Calu3 (cell line): ENCODE data around the gene COPG2. TPM values are rescaled to one million over a fixed set of nuclear protein-coding genes. Genes with fewer than 3 reads are reported as not detected.

Experiments used
- BruUV-seq: library from RNA; stranded (reverse); fragments of 400-500 nt; replicated peaks from 2 replicates; lab custom pipeline; 2021; lab: Mats Ljungman, UMichigan
- CTCF ChIA-PET: fragments of 300-600 bp; sonication (Branson Sonifier 250); formaldehyde crosslinking; loops from one replicate; lab custom pipeline; 2022; ENCODE audit warnings: antibody characterized with exemption; lab: Charles Lee
- DNase-seq: peaks from one replicate; pipeline ENCODE4 v3.0.0; 2022
- H3K27ac Mint-ChIP-seq: one replicate; pipeline ENCODE4 v1.8.0; 2022; ENCODE audit warnings: mixed read lengths; ENCODE audit not compliant: unreplicated experiment
- H3K27me3 Mint-ChIP-seq: one replicate; pipeline ENCODE4 v1.8.0; 2022; ENCODE audit warnings: mixed read lengths; ENCODE audit not compliant: unreplicated experiment
- H3K36me3 Mint-ChIP-seq: one replicate; pipeline ENCODE4 v1.8.0; 2022; ENCODE audit warnings: mild to moderate bottlenecking, moderate library complexity, mixed read lengths; ENCODE audit not compliant: insufficient read depth, unreplicated experiment
- H3K4me1 Mint-ChIP-seq: one replicate; pipeline ENCODE4 v1.8.0; 2022; ENCODE audit warnings: mild to moderate bottlenecking, low read depth, mixed read lengths; ENCODE audit not compliant: unreplicated experiment
- H3K4me3 Mint-ChIP-seq: one replicate; pipeline ENCODE4 v1.8.0; 2022; ENCODE audit warnings: mild to moderate bottlenecking, low read depth, moderate library complexity, mixed read lengths; ENCODE audit not compliant: unreplicated experiment
- H3K9me3 Mint-ChIP-seq: one replicate; pipeline ENCODE4 v1.8.0; 2022; ENCODE audit warnings: low read depth, mixed read lengths; ENCODE audit not compliant: unreplicated experiment
- CTCF ChIP-seq: fragments of 200-600 bp; IDR thresholded peaks from one replicate; pipeline ENCODE4 v1.8.0; 2022; ENCODE audit warnings: antibody characterized with exemption; ENCODE audit not compliant: unreplicated experiment
- intact Hi-C: fragments of 100-400 bp; cut with micrococcal nuclease; formaldehyde crosslinking; loops from one replicate; pipeline ENCODE4 v1.10.0; 2022; ENCODE audit not compliant: unreplicated experiment
- total RNA-seq: library from RNA; stranded (reverse); gene quantifications from 2 replicates; pipeline ENCODE4 v1.2.3, GENCODE V29; 2022

COPG2 gene
- total RNA-seq, 1 experiment from 2014 or later, result 18.2 TPM

- Mint-ChIP-seq H3K36me3 (no peaks in the 10 kb centered on the region), H3K27me3 (no peaks in the 10 kb centered on the region), H3K4me3 (no peak overlapping the region), H3K4me1 (no peaks in the 10 kb centered on the region), H3K9me3 (peaks cover 15% of the 10 kb centered on the region), H3K27ac (no peak overlapping the region)
- intact Hi-C loops, result no loop called here
- no TSS peak for BruUV-seq
- TF ChIP-seq CTCF, result no peak
- no peak for DNase-seq
- CTCF ChIA-PET, result no interaction called here
Observed at GRCh38 chr7:130641497-130641896, 27.1 kb downstream of the COPG2 start.

GRCh38 chr7:130641040-130641439 lies 27.5 kb downstream of the COPG2 start:
- H3K4me3 Mint-ChIP-seq, result no peak overlapping the region
- H3K36me3 Mint-ChIP-seq, result no peaks in the 10 kb centered on the region
- CTCF ChIA-PET, result no interaction called here
- intact Hi-C loops, result no loop called here
- H3K27me3 Mint-ChIP-seq, result no peaks in the 10 kb centered on the region
- no TSS peak for BruUV-seq
- no peak for TF ChIP-seq CTCF
- H3K27ac Mint-ChIP-seq, result no peak overlapping the region
- no peaks in the 10 kb centered on the region for H3K4me1 Mint-ChIP-seq
- H3K9me3 Mint-ChIP-seq, result peaks cover 17% of the 10 kb centered on the region
- no peak for DNase-seq

- H3K27me3 Mint-ChIP-seq, result no peaks in the 10 kb centered on the region
- H3K9me3 Mint-ChIP-seq, result peaks cover 21% of the 10 kb centered on the region
- no peak overlapping the region for H3K27ac Mint-ChIP-seq
- H3K36me3 Mint-ChIP-seq, result no peaks in the 10 kb centered on the region
- intact Hi-C loops, result no loop called here
- TF ChIP-seq CTCF, result no peak
- no TSS peak for BruUV-seq
- CTCF ChIA-PET, result no interaction called here
- no peaks in the 10 kb centered on the region for H3K4me1 Mint-ChIP-seq
- H3K4me3 Mint-ChIP-seq, result no peak overlapping the region
- DNase-seq, result no peak
Observed at GRCh38 chr7:130639388-130639787, 29.2 kb downstream of the COPG2 start.

GRCh38 chr7:130632111-130632510 lies 36.4 kb downstream of the COPG2 start:
- TF ChIP-seq CTCF, result no peak
- no peaks in the 10 kb centered on the region for H3K27me3 Mint-ChIP-seq
- no peaks in the 10 kb centered on the region for H3K36me3 Mint-ChIP-seq
- H3K4me1 Mint-ChIP-seq, result no peaks in the 10 kb centered on the region
- CTCF ChIA-PET, result no interaction called here
- H3K27ac Mint-ChIP-seq, result no peak overlapping the region
- H3K4me3 Mint-ChIP-seq, result no peak overlapping the region
- peaks cover 12% of the 10 kb centered on the region for H3K9me3 Mint-ChIP-seq
- intact Hi-C loops, result no loop called here
- no peak for DNase-seq
- no TSS peak for BruUV-seq

- H3K9me3 Mint-ChIP-seq, result peaks cover 4% of the 10 kb centered on the region
- no peak for TF ChIP-seq CTCF
- DNase-seq, result no peak
- no peaks in the 10 kb centered on the region for H3K4me1 Mint-ChIP-seq
- no peaks in the 10 kb centered on the region for H3K27me3 Mint-ChIP-seq
- BruUV-seq, result no TSS peak
- H3K27ac Mint-ChIP-seq, result no peak overlapping the region
- intact Hi-C loops, result no loop called here
- CTCF ChIA-PET, result no interaction called here
- H3K4me3 Mint-ChIP-seq, result no peak overlapping the region
- H3K36me3 Mint-ChIP-seq, result no peaks in the 10 kb centered on the region
Observed at GRCh38 chr7:130628901-130629300, 39.6 kb downstream of the COPG2 start.
